D341Med (cell line): ENCODE results near the gene RAB40AL.
"Not testable (repeated sequence)": the region's sequence is repeated elsewhere in the genome, so short reads cannot be mapped to it uniquely, and the experiment has no call there.

Experiments used
- DNase-seq: peaks from one replicate; pipeline ENCODE4 v3.0.0; 2012; ENCODE audit warnings: low spot score

Gene RAB40AL, protein sequence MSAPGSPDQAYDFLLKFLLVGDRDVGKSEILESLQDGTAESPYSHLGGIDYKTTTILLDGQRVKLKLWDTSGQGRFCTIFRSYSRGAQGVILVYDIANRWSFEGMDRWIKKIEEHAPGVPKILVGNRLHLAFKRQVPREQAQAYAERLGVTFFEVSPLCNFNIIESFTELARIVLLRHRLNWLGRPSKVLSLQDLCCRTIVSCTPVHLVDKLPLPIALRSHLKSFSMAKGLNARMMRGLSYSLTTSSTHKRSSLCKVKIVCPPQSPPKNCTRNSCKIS

GRCh38 chrX:102936972-102937371, at the start of gene RAB40AL:
RAB40AL (plus strand) TSS chrX:102937272; CDS start chrX:102937319, 47 bp downstream.
- DNase-seq = not testable (repeated sequence)

GRCh38 chrX:102887687-102888086, 49.4 kb upstream of the RAB40AL start:
- no peak for DNase-seq

DNA sequence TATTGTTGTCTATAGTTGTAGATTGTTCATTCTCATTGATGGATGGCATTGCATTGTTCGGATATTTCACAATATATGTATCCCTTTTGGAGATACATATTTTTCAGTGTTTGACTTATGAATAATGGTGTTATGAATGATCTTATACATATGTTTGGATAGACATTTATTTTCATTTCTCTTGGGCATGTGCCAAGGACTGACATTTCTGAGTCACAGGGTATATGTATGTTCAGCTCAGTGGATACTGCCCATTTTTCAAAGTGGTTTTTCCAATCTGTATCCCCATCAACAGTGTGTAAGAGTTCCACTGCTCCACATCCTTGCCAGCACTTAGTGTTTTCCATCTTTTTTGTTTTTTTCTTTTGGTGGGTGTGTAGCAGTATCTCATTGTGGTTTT, 45.0 kb upstream of the RAB40AL start:
- no peak for DNase-seq

DNA sequence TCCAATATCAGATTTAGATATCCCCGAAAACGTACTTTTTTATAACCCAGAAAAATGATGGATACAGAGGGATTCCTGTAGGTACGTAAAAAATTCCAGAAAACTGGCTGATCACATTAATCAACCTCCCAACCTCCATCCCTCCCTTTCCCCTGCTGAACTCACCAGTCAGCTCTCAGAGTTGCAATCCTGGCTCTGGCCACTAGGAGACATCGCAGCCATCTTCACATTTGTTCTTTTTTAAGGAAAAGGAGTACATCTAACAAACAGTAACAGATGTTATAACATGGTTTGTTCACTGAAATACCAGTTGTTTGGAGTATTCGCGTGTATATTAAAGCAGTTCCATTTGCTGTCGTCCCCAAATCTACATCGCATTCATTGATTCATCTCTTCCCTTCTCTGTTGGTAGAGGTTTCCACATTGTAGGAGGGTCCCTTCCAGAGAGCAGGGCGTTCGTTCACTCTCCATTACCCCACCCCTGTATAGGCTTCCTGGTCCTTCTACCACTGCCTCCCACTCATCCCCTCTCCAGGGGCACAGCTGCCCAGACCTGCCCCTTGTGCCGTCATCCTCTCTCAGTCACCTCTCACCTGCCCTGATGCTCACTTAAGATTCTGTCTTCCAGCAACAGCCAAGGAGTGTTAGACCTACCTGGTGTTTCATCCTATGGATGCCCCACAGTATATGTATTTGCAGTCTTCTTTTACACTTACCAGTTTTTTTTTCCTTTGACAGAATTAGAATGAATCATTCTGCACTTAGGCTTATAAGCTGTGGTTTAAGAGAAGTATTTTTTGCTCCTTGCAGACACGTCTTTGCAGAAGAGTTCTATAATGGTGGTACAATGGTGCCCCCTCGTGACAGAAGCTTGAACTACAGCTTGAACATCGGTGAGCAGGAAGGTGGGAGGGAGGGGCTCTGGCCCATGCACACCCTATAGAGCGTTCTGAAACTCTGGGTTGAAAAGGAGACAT, 36.8 kb upstream of the RAB40AL start:
- DNase-seq = peak; percentile 47

- no peak for DNase-seq
These were observed 34.7 kb upstream of the RAB40AL start for GRCh38 chrX:102902355-102902754.

DNA sequence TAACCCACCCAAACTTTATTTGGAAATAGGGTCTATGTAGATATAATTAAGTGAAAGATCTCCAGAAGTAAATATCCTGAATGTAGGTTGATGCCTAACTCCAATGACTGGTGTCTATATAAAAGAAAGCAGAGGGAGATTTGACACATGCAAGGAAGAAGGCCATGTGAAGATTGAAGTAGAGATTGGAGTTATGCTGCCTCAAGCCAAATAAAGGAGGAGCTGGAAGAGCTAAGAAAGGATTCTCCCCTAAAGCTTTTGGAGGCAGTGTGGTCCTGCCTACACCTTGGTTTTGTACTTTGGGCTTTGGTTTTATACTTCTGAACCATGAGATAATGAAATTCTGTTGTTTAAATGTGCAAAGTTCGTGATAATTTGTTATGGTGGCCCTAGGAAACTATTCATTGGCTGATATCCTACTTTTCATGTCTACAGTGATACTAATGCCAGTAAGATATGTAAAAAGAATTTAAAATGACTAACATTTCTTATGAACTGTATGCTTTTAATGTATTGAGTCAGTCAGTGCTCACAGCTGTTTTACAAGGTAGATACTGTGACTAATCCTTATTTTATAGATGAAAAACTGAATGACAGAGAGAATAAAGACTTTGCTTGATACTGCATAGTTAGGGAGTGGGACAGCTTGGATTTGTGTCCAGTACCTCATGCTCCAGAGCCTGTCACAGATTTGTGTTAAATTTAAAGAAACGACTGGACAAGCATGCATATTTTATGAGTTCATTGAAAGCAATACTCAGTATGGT, 5.9 kb upstream of the RAB40AL start:
- no peak for DNase-seq

GRCh38 chrX:102934624-102935023, 2.4 kb upstream of the RAB40AL start:
- peak; percentile 33 for DNase-seq

GRCh38 chrX:102950908-102951866, 14.1 kb downstream of the RAB40AL start:
- DNase-seq = peak; percentile 58

DNA sequence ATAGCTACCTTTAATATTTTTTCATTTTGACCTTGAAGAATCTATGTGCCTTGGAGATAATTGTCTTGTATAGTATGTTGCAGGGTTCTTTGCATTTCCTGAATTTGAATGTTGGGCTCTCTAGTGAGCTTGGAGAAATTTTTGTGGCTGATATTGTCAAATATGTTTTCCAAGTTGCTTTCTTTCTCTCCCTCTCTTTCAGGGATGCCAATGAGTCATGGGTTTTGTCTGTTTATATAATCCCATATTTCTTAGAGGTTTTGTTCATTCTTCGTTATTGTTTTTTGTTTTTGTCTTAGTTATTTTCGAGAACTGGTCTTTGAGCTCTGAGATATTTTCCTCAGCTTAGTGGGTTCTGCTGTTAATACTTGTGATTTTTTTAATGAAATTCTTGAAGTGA, 20.7 kb downstream of the RAB40AL start:
- no peak for DNase-seq

GRCh38 chrX:102958794-102959193, 21.7 kb downstream of the RAB40AL start:
- DNase-seq = no peak

GRCh38 chrX:102959471-102959870, 22.4 kb downstream of the RAB40AL start:
- no peak for DNase-seq

GRCh38 chrX:102963955-102964354, 26.9 kb downstream of the RAB40AL start:
- no peak for DNase-seq

GRCh38 chrX:102964940-102965339, 27.9 kb downstream of the RAB40AL start:
- DNase-seq = no peak

GRCh38 chrX:102966701-102967100, 29.6 kb downstream of the RAB40AL start:
- DNase-seq = no peak

DNA sequence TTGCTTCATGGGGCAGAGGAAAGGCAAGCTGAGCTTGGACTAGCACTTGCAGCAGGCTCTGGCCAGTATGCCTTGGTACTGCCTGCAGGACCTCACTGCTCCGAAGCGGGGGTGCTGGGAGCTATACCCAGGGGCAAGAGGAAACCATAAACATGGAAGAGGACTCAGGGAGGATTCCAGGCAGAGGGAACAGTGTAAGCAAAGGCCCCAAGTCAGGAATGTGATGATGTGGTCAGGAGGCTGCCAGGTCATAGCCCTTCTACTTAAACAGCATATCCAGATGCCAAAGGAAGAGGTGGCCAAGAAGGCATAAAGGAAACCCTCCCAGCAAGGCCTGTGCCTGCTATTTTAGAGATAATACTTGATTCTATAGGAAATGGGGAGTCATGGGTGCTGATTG, 31.1 kb downstream of the RAB40AL start:
- no peak for DNase-seq

GRCh38 chrX:102971536-102971935, 34.5 kb downstream of the RAB40AL start:
- not testable (repeated sequence) for DNase-seq

DNA sequence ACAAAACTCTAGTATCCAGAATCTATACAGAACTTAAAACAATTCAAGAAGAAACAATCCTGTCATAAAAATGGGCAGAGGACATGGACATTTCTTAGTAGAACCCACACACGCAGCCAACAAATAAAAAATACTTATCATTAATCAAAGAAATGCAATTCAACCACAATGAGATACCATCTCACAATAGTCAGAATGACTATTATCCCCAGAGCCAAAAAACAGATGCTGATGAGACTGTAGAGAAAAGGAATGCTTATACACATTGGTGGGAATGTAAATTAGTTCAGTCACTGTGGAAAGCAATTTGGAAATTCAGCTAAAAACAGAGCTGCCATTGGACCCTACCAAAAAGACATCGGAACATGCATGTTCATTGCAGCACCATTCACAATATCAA, 37.9 kb downstream of the RAB40AL start:
- DNase-seq = no peak

- no peak for DNase-seq
These were observed 39.2 kb downstream of the RAB40AL start for GRCh38 chrX:102976286-102976685.

GRCh38 chrX:102976793-102977495, 39.9 kb downstream of the RAB40AL start:
- no peak for DNase-seq

DNA sequence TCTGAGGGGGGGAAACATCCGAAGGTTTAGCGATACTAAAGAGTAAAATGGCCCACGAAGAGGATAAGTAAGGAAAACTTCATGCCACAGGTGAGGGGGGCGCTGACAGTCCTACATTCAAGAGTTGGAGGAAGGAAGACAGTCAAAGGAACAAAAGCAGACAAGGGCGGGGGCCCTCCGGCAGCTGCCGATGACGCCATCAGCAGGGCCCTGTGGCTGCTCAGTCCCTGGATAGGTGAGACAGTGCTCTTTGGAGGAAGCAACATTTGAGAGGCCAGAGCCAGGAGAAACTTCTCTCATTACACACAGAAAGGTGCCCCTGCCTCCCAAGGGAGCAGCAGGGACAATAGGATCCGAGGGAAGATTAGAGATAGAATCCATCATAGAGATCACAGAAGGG, 41.5 kb downstream of the RAB40AL start:
- no peak for DNase-seq

GRCh38 chrX:102979536-102979935, 42.5 kb downstream of the RAB40AL start:
- no peak for DNase-seq
